IMR-90 (cell line): ENCODE results near the gene TTL. TPM values are rescaled to one million over a fixed set of nuclear protein-coding genes. Genes with fewer than 3 reads are reported as not detected.

Experiments
- ATAC-seq: fragments of 200-7000 bp; cut with Tn5 transposase; 2 replicates; pipeline ENCODE4 v1.9.1; 2020; ENCODE audit warnings: low read depth, mild to moderate bottlenecking, moderate library complexity
- BruUV-seq: library from RNA; stranded (reverse); fragments of 400-500 nt; replicated peaks from 2 replicates; lab custom pipeline; 2021; lab: Mats Ljungman, UMichigan
- CTCF ChIA-PET: fragments of 300-600 bp; formaldehyde crosslinking; extraction: SDS; loops from one replicate; lab custom pipeline; 2021; ENCODE audit warnings: antibody characterized with exemption; lab: Yijun Ruan, JAX
- POLR2A ChIA-PET: fragments of 300-600 bp; sonication (Branson Sonifier 250); formaldehyde crosslinking; loops from one replicate; lab custom pipeline; 2022; ENCODE audit warnings: antibody characterized with exemption; ENCODE audit not compliant: unreplicated experiment; lab: Charles Lee
- DNase-seq: peaks from one replicate; pipeline ENCODE4 v3.0.0; 2013
- H2AFZ ChIP-seq: replicated peaks from 2 replicates; pipeline ENCODE3; 2013; ENCODE audit warnings: low read length, mild to moderate bottlenecking; ENCODE audit not compliant: poor library complexity
- H2AK5ac ChIP-seq: 2 replicates; pipeline ENCODE4 v1.6.1; 2013; ENCODE audit warnings: low read depth, low read length, inconsistent platforms
- H2AK9ac ChIP-seq: replicated peaks from 2 replicates; pipeline ENCODE3; 2013; ENCODE audit warnings: mild to moderate bottlenecking, low read depth, low read length, moderate library complexity; ENCODE audit not compliant: poor library complexity
- H2BK120ac ChIP-seq: 2 replicates; pipeline ENCODE4 v1.6.1; 2013; ENCODE audit warnings: low read depth, low read length, inconsistent platforms
- H2BK15ac ChIP-seq: 3 replicates; pipeline ENCODE4 v1.6.1; 2013; ENCODE audit warnings: low read depth, low read length, inconsistent platforms
- H2BK20ac ChIP-seq: 2 replicates; pipeline ENCODE4 v1.6.1; 2013; ENCODE audit warnings: low read depth, mild to moderate bottlenecking, inconsistent platforms, low read length, moderate library complexity
- H2BK5ac ChIP-seq: 2 replicates; pipeline ENCODE4 v1.6.1; 2013; ENCODE audit warnings: mild to moderate bottlenecking, low read depth, low read length, inconsistent platforms; ENCODE audit not compliant: poor library complexity, severe bottlenecking
- H3K14ac ChIP-seq: replicated peaks from 2 replicates; pipeline ENCODE4 v1.6.1; 2013; ENCODE audit warnings: low read depth, low read length, inconsistent platforms
- H3K18ac ChIP-seq: 2 replicates; pipeline ENCODE4 v1.6.1; 2013; ENCODE audit warnings: low read depth, low read length, control low read depth
- H3K23ac ChIP-seq: 2 replicates; pipeline ENCODE4 v1.6.1; 2013; ENCODE audit warnings: low read depth, low read length, inconsistent platforms
- H3K27ac ChIP-seq: 2 replicates; pipeline ENCODE4 v1.5.1; 2013; ENCODE audit warnings: mild to moderate bottlenecking, control low read depth, low read length; ENCODE audit not compliant: insufficient read depth
- H3K27me3 ChIP-seq: 2 replicates; pipeline ENCODE4 v1.6.1; 2013; ENCODE audit warnings: low read length; ENCODE audit not compliant: control insufficient read depth, insufficient read depth
- H3K36me3 ChIP-seq: 2 replicates; pipeline ENCODE4 v1.6.1; 2013; ENCODE audit warnings: low read length, mixed read lengths; ENCODE audit not compliant: control insufficient read depth, insufficient read depth
- H3K4ac ChIP-seq: 2 replicates; pipeline ENCODE4 v1.6.1; 2013; ENCODE audit warnings: low read depth, low read length, inconsistent platforms
- H3K4me1 ChIP-seq: 2 replicates; pipeline ENCODE4 v1.6.1; 2013; ENCODE audit warnings: low read length, mixed read lengths; ENCODE audit not compliant: control insufficient read depth, insufficient read depth
- H3K4me2 ChIP-seq: 2 replicates; pipeline ENCODE4 v1.6.1; 2013; ENCODE audit warnings: low read depth, mild to moderate bottlenecking, control low read depth, low read length, moderate library complexity
- H3K4me3 ChIP-seq: 2 replicates; pipeline ENCODE4 v1.5.1; 2013; ENCODE audit warnings: low read depth, mild to moderate bottlenecking, control low read depth, low read length, moderate library complexity; ENCODE audit not compliant: insufficient read depth
- H3K56ac ChIP-seq: 2 replicates; pipeline ENCODE4 v1.6.1; 2013; ENCODE audit warnings: low read length, inconsistent platforms; ENCODE audit not compliant: insufficient read depth; ENCODE audit errors: extremely low read depth
- H3K79me1 ChIP-seq, 2 experiments: 2 replicates each; pipeline ENCODE4 v1.6.1; 2013; ENCODE audit warnings: low read length in 2 of 2, inconsistent platforms in 1 of 2, low read depth in 1 of 2
- H3K9ac ChIP-seq: 2 replicates; pipeline ENCODE4 v1.6.1; 2013; ENCODE audit warnings: low read depth, low read length, control low read depth
- H3K9me1 ChIP-seq: 2 replicates; pipeline ENCODE4 v1.6.1; 2013; ENCODE audit warnings: low read length, inconsistent platforms; ENCODE audit not compliant: insufficient read depth
- H3K9me3 ChIP-seq: 2 replicates; pipeline ENCODE4 v1.6.1; 2013; ENCODE audit warnings: low read length; ENCODE audit not compliant: control insufficient read depth, insufficient read depth
- H4K20me1 ChIP-seq: 2 replicates; pipeline ENCODE4 v1.6.1; 2013; ENCODE audit warnings: low read length, inconsistent platforms; ENCODE audit not compliant: insufficient read depth
- H4K5ac ChIP-seq: 2 replicates; pipeline ENCODE4 v1.6.1; 2013; ENCODE audit warnings: mild to moderate bottlenecking, low read depth, low read length, control low read depth
- H4K8ac ChIP-seq, 2 experiments: 2 replicates each; pipeline ENCODE4 v1.6.1; 2013; ENCODE audit warnings: low read depth in 2 of 2, low read length in 2 of 2, control low read depth in 1 of 2, inconsistent platforms in 1 of 2
- H4K91ac ChIP-seq: 2 replicates; pipeline ENCODE4 v1.6.1; 2013; ENCODE audit warnings: low read depth, low read length, inconsistent platforms; ENCODE audit not compliant: insufficient read depth
- CTCF ChIP-seq: conservative IDR thresholded peaks from 2 replicates; pipeline ENCODE4 v1.5.1; 2012; ENCODE audit warnings: mild to moderate bottlenecking, low read depth, low read length, improper control_type of control experiment
- USF2 ChIP-seq: fragments of 150-350 bp; IDR thresholded peaks from 2 replicates; pipeline ENCODE4 v1.6.1; 2017; ENCODE audit warnings: mild to moderate bottlenecking, antibody characterized with exemption, low read length, low read depth
- WGBS, 2 experiments: methylation state at CpG; one replicate each; pipeline versions ENCODE4 v1.1.5 to v1.1.7; 2013; ENCODE audit warnings: missing lambda C conversion rate in 2 of 2; ENCODE audit not compliant: insufficient read length in 1 of 2; ENCODE audit errors: extremely low coverage in 2 of 2; 5-methylcytosine and 5-hydroxymethylcytosine counted together
- dilution Hi-C: fragments of 300-500 bp; cut with HindIII; formaldehyde crosslinking; loops from one replicate; pipeline ENCODE4 v1.14.3; 2018; ENCODE audit warnings: low sequenced_read_pairs; ENCODE audit not compliant: unreplicated experiment
- in situ Hi-C: fragments of 300-500 bp; cut with MboI; formaldehyde crosslinking; loops from 3 replicates; pipeline ENCODE4 v1.14.3; 2019; ENCODE audit warnings: low sequenced_read_pairs, inconsistent platforms, mixed read lengths
- intact Hi-C: fragments of 100-400 bp; cut with micrococcal nuclease; formaldehyde crosslinking; loops from 2 replicates; pipeline ENCODE4 v1.10.0; 2022
- polyA plus RNA-seq, 3 experiments: library from polyadenylated mRNA; depleted of rRNA; stranded (reverse); fragments of >200 nt; gene quantifications; 2 replicates each; pipeline ENCODE4 v1.2.3, GENCODE V29; 2012; ENCODE audit warnings: low replicate concordance in 1 of 3
- total RNA-seq: library from RNA; depleted of rRNA; stranded (reverse); fragments of >200 nt; gene quantifications from 2 replicates; pipeline ENCODE4 v1.2.3, GENCODE V29; 2012

TTL gene
- total and polyA plus RNA-seq, 2 of the 4 experiments (the other 2 are of a cell fraction), result 18.2 to 36.2 TPM

GRCh38 chr2:112516801-112517200 lies 34.8 kb downstream of the TTL start:
- Histone ChIP-seq H4K5ac (no peak overlapping the region), H3K36me3 (peaks cover 22% of the 10 kb centered on the region), H3K79me1 (peaks cover 0 to 5% of the 10 kb centered on the region in 2 experiments; a peak in 2 of 4 replicates), H3K4me3 (no peak overlapping the region), H3K18ac (no peak overlapping the region), H3K9me1 (0 out of 2 replicates have a peak, but pooled peaks cover 3% of the 10 kb centered on the region), H3K4me2 (no peak overlapping the region), H4K20me1 (no peaks in the 10 kb centered on the region), H3K27ac (no peak overlapping the region), H3K4ac (no peak overlapping the region), H2AK9ac (no peak overlapping the region), H3K14ac (no peak overlapping the region), H2BK15ac (no peak overlapping the region), H4K91ac (no peak overlapping the region), H2AFZ (no peak overlapping the region), H2AK5ac (no peak overlapping the region), H3K4me1 (no peaks in the 10 kb centered on the region), H3K27me3 (no peaks in the 10 kb centered on the region), H3K9me3 (no peaks in the 10 kb centered on the region), H3K56ac (no peak overlapping the region), H2BK120ac (no peak overlapping the region), H2BK5ac (no peak overlapping the region), H2BK20ac (no peak overlapping the region), H3K9ac (no peak overlapping the region), H4K8ac (no peak overlapping the region), H3K23ac (no peak overlapping the region)
- dilution Hi-C loops (no loop called here), intact Hi-C loops (no loop called here), in situ Hi-C loops (no loop called here)
- no peak for TF ChIP-seq USF2
- no peak for TF ChIP-seq CTCF
- no CpG with 5 or more reads among the region's 3 CpGs for WGBS, 2 experiments
- ChIA-PET CTCF (interaction anchor here (0.6 kb wide), 2 partner anchors 114 to 1424 kb away, joined by 3 to 6 read pairs; no protein-coding TSS in a partner anchor), POLR2A (no interaction called here)
- BruUV-seq, result no TSS peak
- DNase-seq (no peak), ATAC-seq (no peak)
